Panc1 (cell line): ENCODE results near the gene RMDN3. TPM values are rescaled to one million over a fixed set of nuclear protein-coding genes. Genes with fewer than 3 reads are reported as not detected.

Experiments
- ATAC-seq: fragments of 200-7000 bp; cut with Tn5 transposase; 2 replicates; pipeline ENCODE4 v1.9.1; 2020; ENCODE audit warnings: mild to moderate bottlenecking, moderate library complexity
- BruUV-seq: library from RNA; stranded (reverse); fragments of 400-500 nt; replicated peaks from 2 replicates; lab custom pipeline; 2021; lab: Mats Ljungman, UMichigan
- CTCF ChIA-PET: fragments of 300-600 bp; sonication (Branson Sonifier 250); formaldehyde crosslinking; loops from one replicate; lab custom pipeline; 2022; ENCODE audit warnings: antibody characterized with exemption; lab: Charles Lee
- POLR2A ChIA-PET: fragments of 300-600 bp; sonication (Branson Sonifier 250); formaldehyde crosslinking; loops from one replicate; lab custom pipeline; 2022; ENCODE audit warnings: antibody characterized with exemption; lab: Charles Lee
- DNase-seq: peaks from one replicate; pipeline ENCODE4 v3.0.0-alpha.2; 2010; ENCODE audit warnings: low read depth, low spot score
- H3K27ac ChIP-seq: 2 replicates; pipeline ENCODE4 v1.5.1; 2011; ENCODE audit warnings: mild to moderate bottlenecking, low read length, inconsistent platforms
- H3K27me3 ChIP-seq: fragments of 200-500 bp; sonication (Bioruptor generic); 2 replicates; pipeline ENCODE4 v1.6.0; 2014; ENCODE audit warnings: low read length, inconsistent platforms; ENCODE audit not compliant: control insufficient read depth, insufficient read depth
- H3K36me3 ChIP-seq: fragments of 200-500 bp; sonication (Bioruptor generic); 2 replicates; pipeline ENCODE4 v1.5.1; 2014; ENCODE audit warnings: inconsistent platforms, mild to moderate bottlenecking, low read length, moderate library complexity; ENCODE audit not compliant: control insufficient read depth, insufficient read depth
- H3K4me1 ChIP-seq: 2 replicates; pipeline ENCODE4 v1.5.1; 2011; ENCODE audit warnings: inconsistent platforms, mild to moderate bottlenecking, low read length, moderate library complexity; ENCODE audit not compliant: control insufficient read depth, insufficient read depth
- H3K4me3 ChIP-seq, 2 experiments: 2 replicates each; pipeline ENCODE4 v1.5.1; 2011 to 2012; ENCODE audit warnings: low read depth in 2 of 2, low read length in 2 of 2, mild to moderate bottlenecking in 2 of 2, inconsistent platforms in 1 of 2, moderate library complexity in 1 of 2
- H3K9me3 ChIP-seq: fragments of 200-500 bp; sonication (Bioruptor generic); 2 replicates; pipeline ENCODE4 v1.5.1; 2014; ENCODE audit warnings: low read depth, mild to moderate bottlenecking, inconsistent platforms, low read length, moderate library complexity; ENCODE audit not compliant: control insufficient read depth, insufficient read depth
- CTCF ChIP-seq: fragments of 450-650 bp; IDR thresholded peaks from 2 replicates; pipeline ENCODE4 v1.5.1; 2017; ENCODE audit warnings: mild to moderate bottlenecking
- POLR2AphosphoS5 ChIP-seq: IDR thresholded peaks from 2 replicates; pipeline ENCODE4 v1.6.1; 2012; ENCODE audit warnings: mild to moderate bottlenecking, low read depth, low read length, moderate library complexity
- REST ChIP-seq, 2 experiments: IDR thresholded peaks; 2 replicates each; pipeline ENCODE4 v1.6.1; 2011 to 2012; ENCODE audit warnings: low read depth in 2 of 2, control low read depth in 1 of 2, low read length in 1 of 2, mild to moderate bottlenecking in 1 of 2, moderate library complexity in 1 of 2; ENCODE audit not compliant: insufficient read depth in 1 of 2
- SIN3A ChIP-seq: IDR thresholded peaks from 2 replicates; pipeline ENCODE4 v1.6.1; 2012; ENCODE audit warnings: low read depth, mild to moderate bottlenecking, low read length, moderate library complexity, borderline replicate concordance; ENCODE audit not compliant: insufficient read depth
- TCF7L2 ChIP-seq: IDR thresholded peaks from 2 replicates; pipeline ENCODE4 v1.6.1; 2011; ENCODE audit warnings: mild to moderate bottlenecking, low read depth, low read length, inconsistent platforms
- in situ Hi-C: cut with HindIII; loops from 2 replicates; pipeline ENCODE4 v1.10.0; 2016; ENCODE audit warnings: low sequenced_read_pairs, low pct_unique_long_range_greater_than_20kb
- intact Hi-C: fragments of 100-400 bp; cut with micrococcal nuclease; formaldehyde crosslinking; loops from one replicate; pipeline ENCODE4 v1.10.0; 2022; ENCODE audit not compliant: unreplicated experiment
- total RNA-seq: library from RNA; stranded (reverse); gene quantifications from one replicate; pipeline ENCODE4 v1.2.1, GENCODE V29; 2021; ENCODE audit not compliant: unreplicated experiment

Gene RMDN3
- total RNA-seq, 1 experiment from 2014 or later = 33.2 TPM

- H3K4me3 ChIP-seq = no peak overlapping the region
- ATAC-seq (no peak), DNase-seq (no peak)
- BruUV-seq = no TSS peak
- POLR2A ChIA-PET = interaction anchor here (0.6 kb wide), 1 partner anchor 18 kb away, joined by 5 read pairs; no protein-coding TSS in a partner anchor
- H3K4me1 ChIP-seq = peaks cover 45% of the 10 kb centered on the region
- no peak for TF ChIP-seq CTCF
- TF ChIP-seq TCF7L2 = no peak
- TF ChIP-seq SIN3A = no peak
- TF ChIP-seq POLR2AphosphoS5 = no peak
- TF ChIP-seq REST (IDR thresholded peaks at IDR 0.05; ENCODE audit: insufficient read depth in 1 of 2, low read depth in 2 of 2, low read length in 1 of 2) = no peak
- CTCF ChIA-PET = no interaction called here
- no peaks in the 10 kb centered on the region for H3K27me3 ChIP-seq
- intact Hi-C loops (no loop called here), in situ Hi-C loops (no loop called here)
- H3K27ac ChIP-seq = no peak overlapping the region
- no peaks in the 10 kb centered on the region for H3K9me3 ChIP-seq
- H3K36me3 ChIP-seq = no peaks in the 10 kb centered on the region
These were observed 12.9 kb upstream of the RMDN3 start for GRCh38 chr15:40767838-40768500.

- no peak for DNase-seq
- Histone ChIP-seq H3K4me3 (no peak overlapping the region), H3K27ac (no peak overlapping the region), H3K4me1 (peaks cover 45% of the 10 kb centered on the region), H3K9me3 (no peaks in the 10 kb centered on the region), H3K36me3 (no peaks in the 10 kb centered on the region), H3K27me3 (no peaks in the 10 kb centered on the region)
- no TSS peak for BruUV-seq
- intact Hi-C loops (no loop called here), in situ Hi-C loops (no loop called here)
- ChIA-PET POLR2A (no interaction called here), CTCF (interaction anchor here (0.6 to 1.0 kb wide), 2 partner anchors 60 to 91 kb away, joined by 3 to 4 read pairs; no protein-coding TSS in a partner anchor)
- no peak for TF ChIP-seq TCF7L2
- no peak for TF ChIP-seq CTCF
- TF ChIP-seq POLR2AphosphoS5 = no peak
- TF ChIP-seq REST (IDR thresholded peaks at IDR 0.05; ENCODE audit: insufficient read depth in 1 of 2, low read depth in 2 of 2, low read length in 1 of 2) = no peak
- TF ChIP-seq SIN3A = no peak
- no peak for ATAC-seq
These were observed 12.1 kb upstream of the RMDN3 start for GRCh38 chr15:40766906-40767837.
